GM12875 (cell line): ENCODE results near the gene ATRNL1.

Source experiments
- H3K4me3 ChIP-seq: one replicate; pipeline ENCODE4 v1.5.1; 2011; ENCODE audit warnings: low read depth, low read length, control low read depth
- CTCF ChIP-seq: IDR thresholded peaks from 2 replicates; pipeline ENCODE4 v1.5.1; 2011; ENCODE audit warnings: low read depth, mild to moderate bottlenecking, control low read depth, inconsistent platforms, low read length, moderate library complexity, borderline replicate concordance; ENCODE audit not compliant: insufficient read depth

ATRNL1 gene

GRCh38 chr10:115902596-115902995, 809.4 kb downstream of the ATRNL1 start:
- no peak for TF ChIP-seq CTCF
- no peak overlapping the region for H3K4me3 ChIP-seq

GRCh38 chr10:115903207-115903606, 810.0 kb downstream of the ATRNL1 start:
- TF ChIP-seq CTCF = no peak
- H3K4me3 ChIP-seq = no peak overlapping the region

GRCh38 chr10:115903845-115904244, 810.7 kb downstream of the ATRNL1 start:
- no peak for TF ChIP-seq CTCF
- no peak overlapping the region for H3K4me3 ChIP-seq

- no peak overlapping the region for H3K4me3 ChIP-seq
- no peak for TF ChIP-seq CTCF
These were observed 815.9 kb downstream of the ATRNL1 start for GRCh38 chr10:115909037-115909436.

- no peak overlapping the region for H3K4me3 ChIP-seq
- no peak for TF ChIP-seq CTCF
These were observed 817.0 kb downstream of the ATRNL1 start for GRCh38 chr10:115909962-115910731.

- TF ChIP-seq CTCF = no peak
- no peak overlapping the region for H3K4me3 ChIP-seq
These were observed 821.3 kb downstream of the ATRNL1 start for GRCh38 chr10:115914475-115914874.

GRCh38 chr10:115915429-115915828, 822.3 kb downstream of the ATRNL1 start:
- no peak for TF ChIP-seq CTCF
- H3K4me3 ChIP-seq = no peak overlapping the region
